GM23338 (cell line): ENCODE results near the gene RNU5D-1. TPM values are rescaled to one million over a fixed set of nuclear protein-coding genes. Genes with fewer than 3 reads are reported as not detected.

Source experiments
- EZH2 ChIP-seq: fragments of 200-600 bp; sonication (generic); IDR thresholded peaks from one replicate; pipeline ENCODE4 v1.8.0; 2017; ENCODE audit warnings: antibody characterized with exemption, mild to moderate bottlenecking, low read depth; ENCODE audit not compliant: unreplicated experiment
- NANOG ChIP-seq: IDR thresholded peaks from 2 replicates; pipeline ENCODE4 v1.6.1; 2016; ENCODE audit warnings: antibody characterized with exemption, borderline replicate concordance
- POLR2AphosphoS5 ChIP-seq: IDR thresholded peaks from 2 replicates; pipeline ENCODE4 v1.6.1; 2016; ENCODE audit warnings: antibody characterized with exemption, low read depth
- ZNF114 ChIP-seq: fragments of 250-450 bp; sonication (Bioruptor Pico); IDR thresholded peaks from 2 replicates; pipeline ENCODE4 v1.5.0; 2020; ENCODE audit warnings: mild to moderate bottlenecking, moderate library complexity
- polyA plus RNA-seq: library from polyadenylated mRNA; unstranded; fragments of >200 nt; fragmentation: Nextera tagmentation; extraction: Ambion mirVana; gene quantifications from 2 replicates; pipeline ENCODE4 v1.2.1, GENCODE V29; 2016
- total RNA-seq: library from RNA; depleted of rRNA; stranded (reverse); fragments of >200 nt; shearing (Covaris generic); gene quantifications from 2 replicates; pipeline ENCODE4 v1.2.3, GENCODE V29; 2014
- TF ChIP-seq, protein P1 (sequence below): IDR thresholded peaks from one replicate; pipeline ENCODE4 v1.6.1; 2018; ENCODE audit warnings: antibody characterized with exemption; ENCODE audit not compliant: unreplicated experiment
- TF ChIP-seq, protein P2 (sequence below): fragments of 250-450 bp; sonication (Bioruptor Pico); IDR thresholded peaks from 2 replicates; pipeline ENCODE4 v1.5.0; 2020; ENCODE audit warnings: mild to moderate bottlenecking, moderate library complexity
- TF ChIP-seq, protein P3 (sequence below): IDR thresholded peaks from 2 replicates; pipeline ENCODE4 v1.6.1; 2016; ENCODE audit warnings: antibody characterized with exemption

The RNU5D-1 gene
- total and polyA plus RNA-seq, 2 experiments from 2014 or later = not detected

- TF ChIP-seq, protein P1, sequence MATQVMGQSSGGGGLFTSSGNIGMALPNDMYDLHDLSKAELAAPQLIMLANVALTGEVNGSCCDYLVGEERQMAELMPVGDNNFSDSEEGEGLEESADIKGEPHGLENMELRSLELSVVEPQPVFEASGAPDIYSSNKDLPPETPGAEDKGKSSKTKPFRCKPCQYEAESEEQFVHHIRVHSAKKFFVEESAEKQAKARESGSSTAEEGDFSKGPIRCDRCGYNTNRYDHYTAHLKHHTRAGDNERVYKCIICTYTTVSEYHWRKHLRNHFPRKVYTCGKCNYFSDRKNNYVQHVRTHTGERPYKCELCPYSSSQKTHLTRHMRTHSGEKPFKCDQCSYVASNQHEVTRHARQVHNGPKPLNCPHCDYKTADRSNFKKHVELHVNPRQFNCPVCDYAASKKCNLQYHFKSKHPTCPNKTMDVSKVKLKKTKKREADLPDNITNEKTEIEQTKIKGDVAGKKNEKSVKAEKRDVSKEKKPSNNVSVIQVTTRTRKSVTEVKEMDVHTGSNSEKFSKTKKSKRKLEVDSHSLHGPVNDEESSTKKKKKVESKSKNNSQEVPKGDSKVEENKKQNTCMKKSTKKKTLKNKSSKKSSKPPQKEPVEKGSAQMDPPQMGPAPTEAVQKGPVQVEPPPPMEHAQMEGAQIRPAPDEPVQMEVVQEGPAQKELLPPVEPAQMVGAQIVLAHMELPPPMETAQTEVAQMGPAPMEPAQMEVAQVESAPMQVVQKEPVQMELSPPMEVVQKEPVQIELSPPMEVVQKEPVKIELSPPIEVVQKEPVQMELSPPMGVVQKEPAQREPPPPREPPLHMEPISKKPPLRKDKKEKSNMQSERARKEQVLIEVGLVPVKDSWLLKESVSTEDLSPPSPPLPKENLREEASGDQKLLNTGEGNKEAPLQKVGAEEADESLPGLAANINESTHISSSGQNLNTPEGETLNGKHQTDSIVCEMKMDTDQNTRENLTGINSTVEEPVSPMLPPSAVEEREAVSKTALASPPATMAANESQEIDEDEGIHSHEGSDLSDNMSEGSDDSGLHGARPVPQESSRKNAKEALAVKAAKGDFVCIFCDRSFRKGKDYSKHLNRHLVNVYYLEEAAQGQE = no peak
- no peak for TF ChIP-seq EZH2
- TF ChIP-seq NANOG = no peak
- TF ChIP-seq ZNF114 (CRISPR knock-in tag) = no peak
- no peak for TF ChIP-seq POLR2AphosphoS5
- TF ChIP-seq, protein P2, sequence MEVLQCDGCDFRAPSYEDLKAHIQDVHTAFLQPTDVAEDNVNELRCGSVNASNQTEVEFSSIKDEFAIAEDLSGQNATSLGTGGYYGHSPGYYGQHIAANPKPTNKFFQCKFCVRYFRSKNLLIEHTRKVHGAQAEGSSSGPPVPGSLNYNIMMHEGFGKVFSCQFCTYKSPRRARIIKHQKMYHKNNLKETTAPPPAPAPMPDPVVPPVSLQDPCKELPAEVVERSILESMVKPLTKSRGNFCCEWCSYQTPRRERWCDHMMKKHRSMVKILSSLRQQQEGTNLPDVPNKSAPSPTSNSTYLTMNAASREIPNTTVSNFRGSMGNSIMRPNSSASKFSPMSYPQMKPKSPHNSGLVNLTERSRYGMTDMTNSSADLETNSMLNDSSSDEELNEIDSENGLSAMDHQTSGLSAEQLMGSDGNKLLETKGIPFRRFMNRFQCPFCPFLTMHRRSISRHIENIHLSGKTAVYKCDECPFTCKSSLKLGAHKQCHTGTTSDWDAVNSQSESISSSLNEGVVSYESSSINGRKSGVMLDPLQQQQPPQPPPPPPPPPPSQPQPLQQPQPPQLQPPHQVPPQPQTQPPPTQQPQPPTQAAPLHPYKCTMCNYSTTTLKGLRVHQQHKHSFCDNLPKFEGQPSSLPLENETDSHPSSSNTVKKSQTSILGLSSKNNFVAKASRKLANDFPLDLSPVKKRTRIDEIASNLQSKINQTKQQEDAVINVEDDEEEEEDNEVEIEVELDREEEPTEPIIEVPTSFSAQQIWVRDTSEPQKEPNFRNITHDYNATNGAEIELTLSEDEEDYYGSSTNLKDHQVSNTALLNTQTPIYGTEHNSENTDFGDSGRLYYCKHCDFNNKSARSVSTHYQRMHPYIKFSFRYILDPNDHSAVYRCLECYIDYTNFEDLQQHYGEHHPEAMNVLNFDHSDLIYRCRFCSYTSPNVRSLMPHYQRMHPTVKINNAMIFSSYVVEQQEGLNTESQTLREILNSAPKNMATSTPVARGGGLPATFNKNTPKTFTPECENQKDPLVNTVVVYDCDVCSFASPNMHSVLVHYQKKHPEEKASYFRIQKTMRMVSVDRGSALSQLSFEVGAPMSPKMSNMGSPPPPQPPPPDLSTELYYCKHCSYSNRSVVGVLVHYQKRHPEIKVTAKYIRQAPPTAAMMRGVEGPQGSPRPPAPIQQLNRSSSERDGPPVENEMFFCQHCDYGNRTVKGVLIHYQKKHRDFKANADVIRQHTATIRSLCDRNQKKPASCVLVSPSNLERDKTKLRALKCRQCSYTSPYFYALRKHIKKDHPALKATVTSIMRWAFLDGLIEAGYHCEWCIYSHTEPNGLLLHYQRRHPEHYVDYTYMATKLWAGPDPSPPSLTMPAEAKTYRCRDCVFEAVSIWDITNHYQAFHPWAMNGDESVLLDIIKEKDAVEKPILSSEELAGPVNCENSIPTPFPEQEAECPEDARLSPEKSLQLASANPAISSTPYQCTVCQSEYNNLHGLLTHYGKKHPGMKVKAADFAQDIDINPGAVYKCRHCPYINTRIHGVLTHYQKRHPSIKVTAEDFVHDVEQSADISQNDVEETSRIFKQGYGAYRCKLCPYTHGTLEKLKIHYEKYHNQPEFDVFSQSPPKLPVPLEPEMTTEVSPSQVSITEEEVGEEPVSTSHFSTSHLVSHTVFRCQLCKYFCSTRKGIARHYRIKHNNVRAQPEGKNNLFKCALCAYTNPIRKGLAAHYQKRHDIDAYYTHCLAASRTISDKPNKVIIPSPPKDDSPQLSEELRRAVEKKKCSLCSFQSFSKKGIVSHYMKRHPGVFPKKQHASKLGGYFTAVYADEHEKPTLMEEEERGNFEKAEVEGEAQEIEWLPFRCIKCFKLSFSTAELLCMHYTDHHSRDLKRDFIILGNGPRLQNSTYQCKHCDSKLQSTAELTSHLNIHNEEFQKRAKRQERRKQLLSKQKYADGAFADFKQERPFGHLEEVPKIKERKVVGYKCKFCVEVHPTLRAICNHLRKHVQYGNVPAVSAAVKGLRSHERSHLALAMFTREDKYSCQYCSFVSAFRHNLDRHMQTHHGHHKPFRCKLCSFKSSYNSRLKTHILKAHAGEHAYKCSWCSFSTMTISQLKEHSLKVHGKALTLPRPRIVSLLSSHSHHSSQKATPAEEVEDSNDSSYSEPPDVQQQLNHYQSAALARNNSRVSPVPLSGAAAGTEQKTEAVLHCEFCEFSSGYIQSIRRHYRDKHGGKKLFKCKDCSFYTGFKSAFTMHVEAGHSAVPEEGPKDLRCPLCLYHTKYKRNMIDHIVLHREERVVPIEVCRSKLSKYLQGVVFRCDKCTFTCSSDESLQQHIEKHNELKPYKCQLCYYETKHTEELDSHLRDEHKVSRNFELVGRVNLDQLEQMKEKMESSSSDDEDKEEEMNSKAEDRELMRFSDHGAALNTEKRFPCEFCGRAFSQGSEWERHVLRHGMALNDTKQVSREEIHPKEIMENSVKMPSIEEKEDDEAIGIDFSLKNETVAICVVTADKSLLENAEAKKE (CRISPR knock-in tag) = no peak
- TF ChIP-seq, protein P3, sequence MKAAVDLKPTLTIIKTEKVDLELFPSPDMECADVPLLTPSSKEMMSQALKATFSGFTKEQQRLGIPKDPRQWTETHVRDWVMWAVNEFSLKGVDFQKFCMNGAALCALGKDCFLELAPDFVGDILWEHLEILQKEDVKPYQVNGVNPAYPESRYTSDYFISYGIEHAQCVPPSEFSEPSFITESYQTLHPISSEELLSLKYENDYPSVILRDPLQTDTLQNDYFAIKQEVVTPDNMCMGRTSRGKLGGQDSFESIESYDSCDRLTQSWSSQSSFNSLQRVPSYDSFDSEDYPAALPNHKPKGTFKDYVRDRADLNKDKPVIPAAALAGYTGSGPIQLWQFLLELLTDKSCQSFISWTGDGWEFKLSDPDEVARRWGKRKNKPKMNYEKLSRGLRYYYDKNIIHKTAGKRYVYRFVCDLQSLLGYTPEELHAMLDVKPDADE = no peak
These were observed 29.8 kb downstream of the RNU5D-1 start (continued) for GRCh38 chr1:44701141-44701573.
